Fibroblast of pulmonary artery (primary cell): Measurements from ENCODE around the gene ASF1A.

Source experiments
- DNase-seq: peaks from one replicate; pipeline ENCODE4 v3.0.0-alpha.2; 2010; ENCODE audit warnings: low read depth
- H3K4me3 ChIP-seq: replicated peaks from 2 replicates; pipeline ENCODE4 v1.5.1; 2011; ENCODE audit warnings: low read depth, mild to moderate bottlenecking, control low read depth, low read length, moderate library complexity
- CTCF ChIP-seq: IDR thresholded peaks from 2 replicates; pipeline ENCODE4 v1.5.1; 2011; ENCODE audit warnings: mild to moderate bottlenecking, control low read depth, low read length, inconsistent platforms; ENCODE audit errors: missing control alignments

ASF1A gene

GRCh38 chr6:118871331-118871730, 22.6 kb upstream of the ASF1A start:
- H3K4me3 ChIP-seq: no peak overlapping the region
- no peak for TF ChIP-seq CTCF
- no peak for DNase-seq

- DNase-seq: no peak
- no peak for TF ChIP-seq CTCF
- no peak overlapping the region for H3K4me3 ChIP-seq
Measured at GRCh38 chr6:118872318-118872717, 21.6 kb upstream of the ASF1A start.

- DNase-seq: peak; percentile 25
- no peak for TF ChIP-seq CTCF
- H3K4me3 ChIP-seq: no peak overlapping the region
Measured at GRCh38 chr6:118872726-118873125, 21.2 kb upstream of the ASF1A start.

GRCh38 chr6:118873239-118873638, 20.7 kb upstream of the ASF1A start:
- DNase-seq: no peak
- TF ChIP-seq CTCF: no peak
- no peak overlapping the region for H3K4me3 ChIP-seq

GRCh38 chr6:118875672-118876071, 18.3 kb upstream of the ASF1A start:
- TF ChIP-seq CTCF: no peak
- H3K4me3 ChIP-seq: no peak overlapping the region
- no peak for DNase-seq

GRCh38 chr6:118876198-118876597, 17.8 kb upstream of the ASF1A start:
- no peak for DNase-seq
- no peak overlapping the region for H3K4me3 ChIP-seq
- TF ChIP-seq CTCF: no peak

- no peak for TF ChIP-seq CTCF
- DNase-seq: peak; percentile 67
- no peak overlapping the region for H3K4me3 ChIP-seq
Measured at GRCh38 chr6:118876814-118877213, 17.1 kb upstream of the ASF1A start.
